GM12878 (cell line): ENCODE data around the gene CA9. TPM values are rescaled to one million over a fixed set of nuclear protein-coding genes. Genes with fewer than 3 reads are reported as not detected.

Experiments
- ATAC-seq: fragments of 200-7000 bp; cut with Tn5 transposase; 3 replicates; pipeline ENCODE4 v1.9.1; 2020; ENCODE audit warnings: mild to moderate bottlenecking, moderate library complexity
- BruUV-seq: library from RNA; stranded (reverse); fragments of 400-500 nt; replicated peaks from 2 replicates; lab custom pipeline; 2021; lab: Mats Ljungman, UMichigan
- CTCF ChIA-PET: fragments of 300-600 bp; sonication (Branson Sonifier 250); formaldehyde crosslinking; extraction: SDS; loops from one replicate; lab custom pipeline; 2021; ENCODE audit warnings: inconsistent platforms; lab: Yijun Ruan, JAX
- POLR2A ChIA-PET: fragments of 350-600 bp; formaldehyde crosslinking; extraction: SDS; loops from one replicate; lab custom pipeline; 2021; ENCODE audit warnings: inconsistent platforms; lab: Charles Lee
- RAD21 ChIA-PET: fragments of 300-600 bp; sonication (Branson Sonifier 250); formaldehyde crosslinking; loops from one replicate; lab custom pipeline; 2023; ENCODE audit warnings: antibody characterized with exemption; ENCODE audit not compliant: unreplicated experiment; lab: Charles Lee
- SMC1A ChIA-PET: fragments of 300-600 bp; sonication (Branson Sonifier 250); formaldehyde crosslinking; loops from one replicate; lab custom pipeline; 2023; ENCODE audit not compliant: unreplicated experiment, uncharacterized antibody; lab: Charles Lee
- DNase-seq: peaks from one replicate; pipeline ENCODE4 v3.0.0-alpha.2; 2011; ENCODE audit warnings: low read depth, low spot score
- FAIRE-seq: peaks from 3 replicates; lab custom pipeline; 2011; peaks lifted over from hg19 to GRCh38; lab: Jason Lieb, UNC
- H2AFZ ChIP-seq: 2 replicates; pipeline ENCODE4 v1.6.0; 2011; ENCODE audit warnings: low read depth, low read length, control low read depth; ENCODE audit not compliant: control insufficient read depth
- H3K27ac ChIP-seq: 2 replicates; pipeline ENCODE4 v1.5.1; 2011; ENCODE audit warnings: control low read depth; ENCODE audit not compliant: control insufficient read depth, insufficient read depth
- H3K27me3 ChIP-seq, 2 experiments: replicated peaks in 1 of 2; 2 replicates each; pipeline versions ENCODE4 v1.6.0 to v1.6.1; 2011; ENCODE audit warnings: low read length in 1 of 2; ENCODE audit not compliant: control insufficient read depth in 2 of 2, insufficient read depth in 2 of 2
- H3K36me3 ChIP-seq, 2 experiments: 2 replicates each; pipeline ENCODE4 v1.5.1; 2011; ENCODE audit warnings: low read length in 1 of 2; ENCODE audit not compliant: control insufficient read depth in 2 of 2, insufficient read depth in 2 of 2
- H3K4me1 ChIP-seq: 2 replicates; pipeline ENCODE4 v1.6.1; 2011; ENCODE audit warnings: mild to moderate bottlenecking, low read length, moderate library complexity, mixed read lengths; ENCODE audit not compliant: control insufficient read depth, insufficient read depth
- H3K4me2 ChIP-seq: 2 replicates; pipeline ENCODE4 v1.6.0; 2011; ENCODE audit warnings: control low read depth; ENCODE audit not compliant: control insufficient read depth, insufficient read depth
- H3K4me3 ChIP-seq: fragments of 200-600 bp; sonication (generic); 2 replicates; pipeline ENCODE4 v1.5.1; 2016
- H3K79me2 ChIP-seq: 2 replicates; pipeline ENCODE4 v1.6.0; 2011; ENCODE audit warnings: low read length; ENCODE audit not compliant: control insufficient read depth, insufficient read depth
- H3K9ac ChIP-seq: 2 replicates; pipeline ENCODE4 v1.8.0; 2011; ENCODE audit warnings: low read length, control low read depth, mixed read lengths; ENCODE audit not compliant: control insufficient read depth, insufficient read depth
- H3K9me3 ChIP-seq: replicated peaks from 3 replicates; pipeline ENCODE4 v1.5.1; 2011; ENCODE audit warnings: mild to moderate bottlenecking, low read length; ENCODE audit not compliant: control insufficient read depth, insufficient read depth
- H4K20me1 ChIP-seq: 2 replicates; pipeline ENCODE4 v1.6.0; 2011; ENCODE audit not compliant: control insufficient read depth, insufficient read depth
- BMI1 ChIP-seq: fragments of 450-650 bp; IDR thresholded peaks from 2 replicates; pipeline ENCODE4 v1.6.1; 2016; ENCODE audit warnings: mild to moderate bottlenecking, moderate library complexity, borderline replicate concordance
- CHD1 ChIP-seq: IDR thresholded peaks from 2 replicates; pipeline ENCODE4 v1.6.1; 2012; ENCODE audit warnings: low read depth, low read length, improper control_type of control experiment
- CREM ChIP-seq: IDR thresholded peaks from 2 replicates; pipeline ENCODE4 v1.6.1; 2014; ENCODE audit warnings: antibody characterized with exemption, low read depth
- E2F8 ChIP-seq: fragments of 450-650 bp; IDR thresholded peaks from 2 replicates; pipeline ENCODE4 v1.6.1; 2018; ENCODE audit warnings: mild to moderate bottlenecking, low read depth, moderate library complexity; ENCODE audit not compliant: partially characterized antibody
- EGR1 ChIP-seq, 2 experiments: IDR thresholded peaks; 1 replicate in 1 of 2; 2 replicates in 1 of 2; pipeline ENCODE4 v1.6.1; 2011 to 2012; ENCODE audit warnings: low read depth in 2 of 2, low read length in 2 of 2, borderline replicate concordance in 1 of 2, mild to moderate bottlenecking in 1 of 2, moderate library complexity in 1 of 2
- EP300 ChIP-seq, 2 experiments: fragments of 150-350 bp in 1 of 2; IDR thresholded peaks; 2 replicates each; pipeline ENCODE4 v1.6.1; 2011 to 2012; ENCODE audit warnings: low read depth in 2 of 2, low read length in 2 of 2, borderline replicate concordance in 1 of 2, improper control_type of control experiment in 1 of 2, inconsistent platforms in 1 of 2; ENCODE audit not compliant: control insufficient read depth in 1 of 2
- ESRRA ChIP-seq: IDR thresholded peaks from 2 replicates; pipeline ENCODE4 v1.6.1; 2012; ENCODE audit warnings: mild to moderate bottlenecking, low read length, improper control_type of control experiment
- HCFC1 ChIP-seq: fragments of 150-350 bp; IDR thresholded peaks from 2 replicates; pipeline ENCODE4 v1.6.1; 2014; ENCODE audit warnings: low read length
- MYB ChIP-seq: fragments of 150-350 bp; IDR thresholded peaks from 2 replicates; pipeline ENCODE4 v1.6.1; 2014; ENCODE audit warnings: mild to moderate bottlenecking, low read depth, low read length, borderline replicate concordance
- RELA ChIP-seq: fragments of 450-650 bp; IDR thresholded peaks from 2 replicates; pipeline ENCODE4 v1.8.0; 2014; ENCODE audit warnings: borderline replicate concordance; ENCODE audit not compliant: partially characterized antibody
- RUNX3 ChIP-seq: IDR thresholded peaks from 2 replicates; pipeline ENCODE4 v1.6.1; 2012; ENCODE audit warnings: low read length, inconsistent platforms
- SIX5 ChIP-seq: IDR thresholded peaks from 2 replicates; pipeline ENCODE4 v1.6.1; 2011; ENCODE audit warnings: mild to moderate bottlenecking, low read depth, low read length, moderate library complexity; ENCODE audit not compliant: severe bottlenecking
- SRF ChIP-seq, 2 experiments: IDR thresholded peaks; 2 replicates each; pipeline ENCODE4 v1.6.1; 2011; ENCODE audit warnings: low read depth in 2 of 2, low read length in 2 of 2, mild to moderate bottlenecking in 1 of 2, moderate library complexity in 1 of 2
- SUZ12 ChIP-seq: fragments of 200-600 bp; sonication (generic); IDR thresholded peaks from one replicate; pipeline ENCODE4 v1.6.1; 2018; ENCODE audit warnings: antibody characterized with exemption, mild to moderate bottlenecking; ENCODE audit not compliant: unreplicated experiment
- TARDBP ChIP-seq: IDR thresholded peaks from 2 replicates; pipeline ENCODE4 v1.6.1; 2016; ENCODE audit warnings: borderline replicate concordance
- TCF12 ChIP-seq: IDR thresholded peaks from 2 replicates; pipeline ENCODE4 v1.6.1; 2011; ENCODE audit warnings: low read depth, mild to moderate bottlenecking, low read length
- WRNIP1 ChIP-seq: IDR thresholded peaks from 2 replicates; pipeline ENCODE4 v1.6.1; 2011; ENCODE audit warnings: low read depth, low read length, improper control_type of control experiment, borderline replicate concordance
- ZBED1 ChIP-seq: IDR thresholded peaks from 2 replicates; pipeline ENCODE4 v1.6.1; 2016; ENCODE audit warnings: borderline replicate concordance
- ZSCAN29 ChIP-seq: fragments of 450-650 bp; IDR thresholded peaks from 2 replicates; pipeline ENCODE4 v1.6.1; 2017; ENCODE audit warnings: mild to moderate bottlenecking, moderate library complexity
- WGBS: methylation state at CpG from one replicate; pipeline ENCODE4 v1.1.6; 2016; ENCODE audit warnings: low lambda C conversion rate; ENCODE audit not compliant: insufficient replicate concordance, insufficient coverage; ENCODE audit errors: missing lambda C conversion rate; 5-methylcytosine and 5-hydroxymethylcytosine counted together
- in situ Hi-C: fragments of 300-500 bp; cut with MboI; formaldehyde crosslinking; loops from 9 replicates; pipeline ENCODE4 v1.14.3; 2018; ENCODE audit warnings: mixed read lengths
- intact Hi-C: fragments of 100-400 bp; cut with micrococcal nuclease; formaldehyde crosslinking; loops from one replicate; pipeline ENCODE4 v1.14.2; 2022; ENCODE audit not compliant: unreplicated experiment
- polyA plus RNA-seq, 11 experiments: library from polyadenylated mRNA; depleted of rRNA in 4 of 11; unstranded in 6 of 11; stranded (reverse) in 5 of 11; fragments of >200 nt; fragmentation: Nextera tagmentation in 4 of 11; fragmentation: Illumina TruSeq in 1 of 11; extraction: Ambion mirVana in 4 of 11; extraction: Trizol in 1 of 11; gene quantifications; 1 replicate in 1 of 11; 2 replicates in 10 of 11; pipeline versions ENCODE4 v1.2.1 to v1.2.3, GENCODE V29; 2011 to 2016; ENCODE audit warnings: inconsistent platforms in 2 of 11, missing spikeins in 2 of 11, low read depth in 1 of 11
- total RNA-seq, 4 experiments: library from RNA; depleted of rRNA in 3 of 4; stranded (reverse); fragments of >200 nt in 3 of 4; fragmentation: Illumina TruSeq in 1 of 4; extraction: Trizol in 1 of 4; gene quantifications; 2 replicates each; pipeline versions ENCODE4 v1.2.1 to v1.2.3, GENCODE V29; 2013 to 2021
- TF ChIP-seq, protein P1 (sequence below): IDR thresholded peaks from 2 replicates; pipeline ENCODE4 v1.6.1; 2011; ENCODE audit warnings: mild to moderate bottlenecking, low read depth, low read length, moderate library complexity; ENCODE audit not compliant: insufficient replicate concordance

CA9 gene
- total and polyA plus RNA-seq, 10 of the 15 experiments (the other 5 are each of a cell fraction or from before 2014, with no cell fraction given), result 0.53 to 6.6 (median 1.2) TPM

- Histone ChIP-seq H3K27me3 (no peaks in the 10 kb centered on the region), H3K9me3 (no peaks in the 10 kb centered on the region), H3K79me2 (peaks cover 23% of the 10 kb centered on the region), H3K36me3 (peaks cover 6 to 9% of the 10 kb centered on the region in 2 experiments; a peak in 3 of 4 replicates), H3K4me3 (peak within 1 kb of the TSS; percentile 85), H3K4me2 (peak within 1 kb of the TSS; percentile 95), H4K20me1 (no peaks in the 10 kb centered on the region), H3K27ac (peak within 1 kb of the TSS; percentile 90), H3K4me1 (peaks cover 22% of the 10 kb centered on the region), H2AFZ (peak within 1 kb of the TSS; percentile 64), H3K9ac (peak within 1 kb of the TSS; percentile 78)
- RAD21 ChIA-PET, result interaction anchor here (0.6 to 5.2 kb wide), 21 partner anchors 9 to 339 kb away, joined by 3 to 60 read pairs (median 5); partner anchors contain the start of genes CREB3, SPAG8, TESK1 and TLN1
- intact Hi-C loops (loop anchor here (1.0 to 10.0 kb wide), 4 partner anchors 11 to 167 kb away; partner anchors contain the start of genes FAM221B and TMEM8B), in situ Hi-C loops (no loop called here)
- peak; percentile 96 for DNase-seq
- CTCF ChIA-PET, result interaction anchor here (0.6 to 13.5 kb wide), 15 partner anchors 10 to 169 kb away, joined by 3 to 227 read pairs (median 7); partner anchors contain the start of genes CREB3, GBA2, RGP1 and TESK1
- POLR2A ChIA-PET, result interaction anchor here (0.7 to 10.9 kb wide), 14 partner anchors 7 to 157 kb away, joined by 3 to 163 read pairs (median 7); partner anchors contain the start of genes ARHGEF39, CD72, CREB3 and HINT2
- SMC1A ChIA-PET, result interaction anchor here (0.6 to 12.5 kb wide), 12 partner anchors 8 to 157 kb away, joined by 3 to 145 read pairs (median 4); partner anchors contain the start of genes CREB3, HINT2, SIT1 and TLN1
- peak; percentile 93 for ATAC-seq
- no TSS peak for BruUV-seq
- 2% methylated on average over 42 of the region's 42 CpGs for WGBS
- peak; percentile 78 for FAIRE-seq
- TF ChIP-seq ZBED1, result peak; percentile 68; the same call in 1 of the 2 replicates
- peak; percentile 9 for TF ChIP-seq SIX5
- peak; percentile 65 for TF ChIP-seq TCF12
- TF ChIP-seq SUZ12, result no peak
- TF ChIP-seq ZSCAN29, result peak; percentile 97
- TF ChIP-seq CHD1, result no peak
- no peak for TF ChIP-seq SRF (IDR thresholded peaks at IDR 0.05; ENCODE audit: low read depth in 2 of 2, low read length in 2 of 2)
- TF ChIP-seq E2F8, result no peak
- peak in 1 of 2 experiments; percentile 63; a peak in 3 of 4 replicates for TF ChIP-seq EP300 (IDR thresholded peaks at IDR 0.05; ENCODE audit: borderline replicate concordance in 1 of 2, control insufficient read depth in 1 of 2, low read depth in 2 of 2, low read length in 2 of 2)
- peak; percentile 76; the same call in 1 of the 2 replicates for TF ChIP-seq WRNIP1
- peak; percentile 51; the same call in 1 of the 2 replicates for TF ChIP-seq BMI1
- no peak for TF ChIP-seq MYB
- TF ChIP-seq TARDBP, result peak; percentile 94
- TF ChIP-seq CREM, result peak; percentile 92
- TF ChIP-seq, protein P1, sequence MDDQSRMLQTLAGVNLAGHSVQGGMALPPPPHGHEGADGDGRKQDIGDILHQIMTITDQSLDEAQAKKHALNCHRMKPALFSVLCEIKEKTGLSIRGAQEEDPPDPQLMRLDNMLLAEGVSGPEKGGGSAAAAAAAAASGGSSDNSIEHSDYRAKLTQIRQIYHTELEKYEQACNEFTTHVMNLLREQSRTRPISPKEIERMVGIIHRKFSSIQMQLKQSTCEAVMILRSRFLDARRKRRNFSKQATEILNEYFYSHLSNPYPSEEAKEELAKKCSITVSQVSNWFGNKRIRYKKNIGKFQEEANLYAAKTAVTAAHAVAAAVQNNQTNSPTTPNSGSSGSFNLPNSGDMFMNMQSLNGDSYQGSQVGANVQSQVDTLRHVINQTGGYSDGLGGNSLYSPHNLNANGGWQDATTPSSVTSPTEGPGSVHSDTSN, result peak; percentile 31
- peak; percentile 87 to 97 for TF ChIP-seq EGR1 (IDR thresholded peaks at IDR 0.05; ENCODE audit: borderline replicate concordance in 1 of 2, low read depth in 2 of 2, low read length in 2 of 2)
- peak; percentile 98 for TF ChIP-seq RELA
- TF ChIP-seq RUNX3, result no peak
- no peak; the same call in 1 of the 2 replicates for TF ChIP-seq HCFC1
- TF ChIP-seq ESRRA, result no peak; the same call in 1 of the 2 replicates
Observed at GRCh38 chr9:35657546-35658136, 16.1 kb upstream of the CA9 start, which contains the start of gene RMRP. Gene RMRP, minus strand, starts transcription at chr9:35658019.
